Smooth muscle cell (in vitro differentiated cells): ENCODE data around the gene DPYD. TPM values are rescaled to one million over a fixed set of nuclear protein-coding genes. Genes with fewer than 3 reads are reported as not detected.

Source experiments
- DNase-seq: peaks from one replicate; lab custom pipeline; 2025; ENCODE audit not compliant: unreplicated experiment; lab: John Stamatoyannopoulos, UW
- H2AFZ ChIP-seq: fragments of 200-600 bp; sonication (generic); 2 replicates; pipeline ENCODE4 v1.6.0; 2016; ENCODE audit warnings: antibody characterized with exemption, low read depth, mild to moderate bottlenecking
- H3F3A ChIP-seq: fragments of 200-600 bp; sonication (generic); 2 replicates; pipeline ENCODE4 v1.6.0; 2017; ENCODE audit warnings: antibody characterized with exemption, low read depth
- H3K27ac ChIP-seq: fragments of 200-600 bp; sonication (generic); 2 replicates; pipeline ENCODE4 v1.5.1; 2016; ENCODE audit warnings: low read depth, mild to moderate bottlenecking
- H3K27me3 ChIP-seq: fragments of 200-600 bp; sonication (generic); 2 replicates; pipeline ENCODE4 v1.6.1; 2016; ENCODE audit warnings: low read depth, mild to moderate bottlenecking
- H3K36me3 ChIP-seq: fragments of 200-600 bp; sonication (generic); 2 replicates; pipeline ENCODE4 v1.5.1; 2016; ENCODE audit warnings: low read depth
- H3K4me1 ChIP-seq: fragments of 200-600 bp; sonication (generic); 2 replicates; pipeline ENCODE4 v1.5.1; 2016; ENCODE audit warnings: low read depth
- H3K4me2 ChIP-seq: fragments of 200-600 bp; sonication (generic); 2 replicates; pipeline ENCODE4 v1.6.0; 2016; ENCODE audit warnings: mild to moderate bottlenecking
- H3K4me3 ChIP-seq: fragments of 200-600 bp; sonication (generic); 2 replicates; pipeline ENCODE4 v1.5.1; 2016; ENCODE audit warnings: mild to moderate bottlenecking
- H3K79me2 ChIP-seq: fragments of 200-600 bp; sonication (generic); 2 replicates; pipeline ENCODE4 v1.6.0; 2016; ENCODE audit warnings: low read depth, mild to moderate bottlenecking
- H3K9ac ChIP-seq: fragments of 200-600 bp; sonication (generic); 2 replicates; pipeline ENCODE4 v1.6.0; 2016; ENCODE audit warnings: low read depth
- H3K9me3 ChIP-seq: fragments of 200-600 bp; sonication (generic); replicated peaks from 2 replicates; pipeline ENCODE4 v1.5.1; 2016; ENCODE audit warnings: low read depth
- H4K20me1 ChIP-seq: fragments of 200-600 bp; sonication (generic); 2 replicates; pipeline ENCODE4 v1.6.0; 2016; ENCODE audit warnings: low read depth
- WGBS: methylation state at CpG from one replicate; pipeline ENCODE4 v1.1.7; 2016; ENCODE audit warnings: low lambda C conversion rate; 5-methylcytosine and 5-hydroxymethylcytosine counted together
- polyA plus RNA-seq: library from polyadenylated mRNA; unstranded; fragments of >200 nt; fragmentation: Nextera tagmentation; extraction: Ambion mirVana; gene quantifications from 2 replicates; pipeline ENCODE4 v1.2.1, GENCODE V29; 2016
- total RNA-seq: library from RNA; depleted of rRNA; stranded (reverse); fragments of >200 nt; gene quantifications from 2 replicates; pipeline ENCODE4 v1.2.3, GENCODE V29; 2014
- TF ChIP-seq, protein P1 (sequence below): fragments of 200-600 bp; sonication (generic); IDR thresholded peaks from 2 replicates; pipeline ENCODE4 v1.5.1; 2017; ENCODE audit warnings: borderline replicate concordance, mild to moderate bottlenecking, antibody characterized with exemption; ENCODE audit not compliant: insufficient read depth, poor library complexity, severe bottlenecking

DPYD gene
- total and polyA plus RNA-seq, 2 experiments from 2014 or later, result 1.8 to 2.0 TPM

DNA sequence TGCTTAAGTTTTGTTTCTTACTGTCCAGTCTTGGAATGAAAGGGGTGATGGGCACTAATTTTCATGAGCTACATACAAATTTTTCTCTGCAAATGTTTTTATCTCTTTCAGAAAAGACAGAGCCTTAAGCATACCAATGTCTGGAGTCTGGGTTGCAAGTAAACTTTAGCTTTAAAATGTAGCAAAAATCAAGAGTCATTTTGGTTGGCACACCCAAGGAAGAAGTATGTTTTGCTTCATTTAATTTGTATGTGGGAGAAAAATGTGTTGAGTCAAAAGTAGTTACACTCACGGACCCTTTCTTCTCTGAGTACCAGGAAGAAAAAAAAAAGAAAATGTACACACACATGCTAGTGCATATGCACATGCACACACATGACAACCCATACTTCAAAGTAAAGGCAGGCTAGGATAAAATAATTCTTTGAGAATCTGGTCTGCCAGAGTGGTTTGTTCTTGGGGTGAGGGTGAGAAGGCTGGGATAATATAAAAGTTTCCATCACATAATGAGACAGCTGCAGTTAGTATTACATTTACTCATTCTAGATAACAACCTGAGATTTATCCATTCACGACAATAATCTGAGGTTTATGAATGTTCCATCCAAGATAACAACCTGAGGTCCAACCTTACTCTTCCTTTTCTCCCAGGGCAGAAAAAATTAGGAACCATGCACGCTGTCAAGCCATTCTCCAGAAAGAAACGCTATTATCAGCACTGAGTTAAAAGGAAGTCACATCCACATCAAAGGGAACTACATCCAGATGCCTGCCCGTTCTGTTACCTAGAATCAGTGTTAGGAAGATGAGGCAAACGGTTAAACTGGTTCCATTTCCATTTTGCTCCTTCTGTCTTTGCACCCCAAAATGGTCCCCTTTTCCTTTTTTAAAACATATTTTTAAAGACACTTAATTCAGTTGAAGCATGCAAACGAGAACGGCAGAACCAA, 9.3 kb downstream of the DPYD start:
- Histone ChIP-seq H3K36me3 (no peaks in the 10 kb centered on the region), H3K4me2 (no peak overlapping the region), H3K4me3 (no peak overlapping the region), H3K27ac (no peak overlapping the region), H3K79me2 (no peaks in the 10 kb centered on the region), H3K9me3 (no peaks in the 10 kb centered on the region), H3F3A (no peaks in the 10 kb centered on the region), H3K27me3 (no peaks in the 10 kb centered on the region), H2AFZ (no peak overlapping the region), H3K9ac (no peak overlapping the region), H4K20me1 (no peaks in the 10 kb centered on the region), H3K4me1 (no peaks in the 10 kb centered on the region)
- 74% methylated on average over 8 of the region's 8 CpGs for WGBS
- no peak for DNase-seq
- TF ChIP-seq, protein P1, sequence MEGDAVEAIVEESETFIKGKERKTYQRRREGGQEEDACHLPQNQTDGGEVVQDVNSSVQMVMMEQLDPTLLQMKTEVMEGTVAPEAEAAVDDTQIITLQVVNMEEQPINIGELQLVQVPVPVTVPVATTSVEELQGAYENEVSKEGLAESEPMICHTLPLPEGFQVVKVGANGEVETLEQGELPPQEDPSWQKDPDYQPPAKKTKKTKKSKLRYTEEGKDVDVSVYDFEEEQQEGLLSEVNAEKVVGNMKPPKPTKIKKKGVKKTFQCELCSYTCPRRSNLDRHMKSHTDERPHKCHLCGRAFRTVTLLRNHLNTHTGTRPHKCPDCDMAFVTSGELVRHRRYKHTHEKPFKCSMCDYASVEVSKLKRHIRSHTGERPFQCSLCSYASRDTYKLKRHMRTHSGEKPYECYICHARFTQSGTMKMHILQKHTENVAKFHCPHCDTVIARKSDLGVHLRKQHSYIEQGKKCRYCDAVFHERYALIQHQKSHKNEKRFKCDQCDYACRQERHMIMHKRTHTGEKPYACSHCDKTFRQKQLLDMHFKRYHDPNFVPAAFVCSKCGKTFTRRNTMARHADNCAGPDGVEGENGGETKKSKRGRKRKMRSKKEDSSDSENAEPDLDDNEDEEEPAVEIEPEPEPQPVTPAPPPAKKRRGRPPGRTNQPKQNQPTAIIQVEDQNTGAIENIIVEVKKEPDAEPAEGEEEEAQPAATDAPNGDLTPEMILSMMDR, result no peak

DNA sequence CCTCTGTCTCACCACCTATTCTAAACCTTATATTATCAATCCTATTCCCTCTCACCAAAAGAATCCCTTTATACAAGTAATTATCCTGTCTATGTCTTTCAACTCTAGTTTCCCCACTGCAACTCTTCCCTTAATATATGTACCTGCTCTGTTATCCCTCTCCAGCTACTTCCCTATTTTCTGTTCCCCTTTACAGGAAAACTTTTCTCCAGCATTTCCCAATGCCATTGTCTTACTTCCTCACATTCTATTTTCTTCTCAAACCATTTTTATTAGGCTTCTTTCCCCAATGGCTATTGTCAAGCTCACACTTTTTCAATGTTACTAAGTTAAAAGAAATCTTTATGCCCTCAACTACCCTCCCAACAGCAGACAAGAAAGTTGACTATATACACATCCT, 11.6 kb downstream of the DPYD start:
- H3K9me3 ChIP-seq, result no peaks in the 10 kb centered on the region
- H3K27ac ChIP-seq, result no peak overlapping the region
- no peak for DNase-seq
- H4K20me1 ChIP-seq, result no peaks in the 10 kb centered on the region
- TF ChIP-seq, protein P1, result no peak
- no peaks in the 10 kb centered on the region for H3K36me3 ChIP-seq
- no peak overlapping the region for H3K4me2 ChIP-seq
- H2AFZ ChIP-seq, result no peak overlapping the region
- H3K27me3 ChIP-seq, result no peaks in the 10 kb centered on the region
- H3K79me2 ChIP-seq, result no peaks in the 10 kb centered on the region
- H3F3A ChIP-seq, result no peaks in the 10 kb centered on the region
- no peaks in the 10 kb centered on the region for H3K4me1 ChIP-seq
- no peak overlapping the region for H3K9ac ChIP-seq
- H3K4me3 ChIP-seq, result no peak overlapping the region

GRCh38 chr1:97907886-97908285, 12.9 kb downstream of the DPYD start:
- Histone ChIP-seq H3K27ac (no peak overlapping the region), H3K4me1 (no peaks in the 10 kb centered on the region), H3K9ac (no peak overlapping the region), H3K27me3 (no peaks in the 10 kb centered on the region), H3K4me3 (no peak overlapping the region), H3F3A (no peaks in the 10 kb centered on the region), H3K4me2 (no peak overlapping the region), H3K9me3 (no peaks in the 10 kb centered on the region), H4K20me1 (no peaks in the 10 kb centered on the region), H2AFZ (no peak overlapping the region), H3K36me3 (no peaks in the 10 kb centered on the region), H3K79me2 (no peaks in the 10 kb centered on the region)
- no peak for DNase-seq
- WGBS, result 82% methylated on average over 3 of the region's 3 CpGs
- TF ChIP-seq, protein P1, result no peak
